Choroid plexus epithelial cell (primary cell): ENCODE measurements around the gene PTPRF.

Source experiments
- DNase-seq: peaks from one replicate; pipeline ENCODE4 v3.0.0-alpha.2; 2010; ENCODE audit warnings: low read depth
- H3K4me3 ChIP-seq: 2 replicates; pipeline ENCODE4 v1.5.1; 2011; ENCODE audit warnings: low read depth, mild to moderate bottlenecking, control low read depth, low read length, moderate library complexity
- TF ChIP-seq, protein P1 (sequence below): conservative IDR thresholded peaks from 2 replicates; pipeline ENCODE4 v1.5.1; 2011; ENCODE audit warnings: low read depth, mild to moderate bottlenecking, control low read depth, inconsistent platforms, low read length, moderate library complexity

PTPRF gene

GRCh38 chr1:43648221-43648847 is 117.7 kb downstream of the PTPRF start:
- peak; percentile 20 for DNase-seq
- TF ChIP-seq, protein P1, sequence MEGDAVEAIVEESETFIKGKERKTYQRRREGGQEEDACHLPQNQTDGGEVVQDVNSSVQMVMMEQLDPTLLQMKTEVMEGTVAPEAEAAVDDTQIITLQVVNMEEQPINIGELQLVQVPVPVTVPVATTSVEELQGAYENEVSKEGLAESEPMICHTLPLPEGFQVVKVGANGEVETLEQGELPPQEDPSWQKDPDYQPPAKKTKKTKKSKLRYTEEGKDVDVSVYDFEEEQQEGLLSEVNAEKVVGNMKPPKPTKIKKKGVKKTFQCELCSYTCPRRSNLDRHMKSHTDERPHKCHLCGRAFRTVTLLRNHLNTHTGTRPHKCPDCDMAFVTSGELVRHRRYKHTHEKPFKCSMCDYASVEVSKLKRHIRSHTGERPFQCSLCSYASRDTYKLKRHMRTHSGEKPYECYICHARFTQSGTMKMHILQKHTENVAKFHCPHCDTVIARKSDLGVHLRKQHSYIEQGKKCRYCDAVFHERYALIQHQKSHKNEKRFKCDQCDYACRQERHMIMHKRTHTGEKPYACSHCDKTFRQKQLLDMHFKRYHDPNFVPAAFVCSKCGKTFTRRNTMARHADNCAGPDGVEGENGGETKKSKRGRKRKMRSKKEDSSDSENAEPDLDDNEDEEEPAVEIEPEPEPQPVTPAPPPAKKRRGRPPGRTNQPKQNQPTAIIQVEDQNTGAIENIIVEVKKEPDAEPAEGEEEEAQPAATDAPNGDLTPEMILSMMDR = no peak
- H3K4me3 ChIP-seq = no peak overlapping the region

DNA sequence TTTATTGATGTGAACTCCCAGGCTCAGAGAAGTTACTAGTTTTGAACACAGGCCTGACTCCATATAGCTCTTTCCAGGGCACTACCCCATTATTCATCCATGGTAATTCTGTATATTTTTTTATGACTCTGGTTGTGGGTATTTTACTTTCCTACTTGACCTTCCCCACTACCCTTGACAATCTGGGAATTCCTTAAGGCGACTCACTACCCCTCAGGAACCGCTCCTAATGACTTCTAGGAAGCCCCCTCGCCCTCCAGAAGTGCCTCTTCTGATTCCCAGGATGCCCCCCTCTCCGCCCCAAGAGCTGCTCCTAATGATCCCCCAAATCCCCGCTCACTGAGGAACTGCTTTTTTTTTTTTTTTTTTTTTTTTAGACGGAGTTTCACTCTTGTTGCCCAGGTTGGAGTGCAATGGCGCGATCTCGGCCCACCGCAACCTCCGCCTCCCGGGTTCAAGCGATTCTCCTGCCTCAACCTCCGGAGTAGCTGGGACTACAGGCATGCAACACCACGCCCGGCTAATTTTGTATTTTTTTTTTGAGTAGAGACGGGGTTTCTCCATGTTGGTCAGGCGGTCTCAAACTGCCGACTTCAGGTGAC is 118.3 kb downstream of the PTPRF start:
- no peak for DNase-seq
- H3K4me3 ChIP-seq = peak overlapping the region; percentile 63

GRCh38 chr1:43650310-43651085 is 119.8 kb downstream of the PTPRF start:
- peak; percentile 99 for DNase-seq
- TF ChIP-seq, protein P1 = no peak
- H3K4me3 ChIP-seq = peak overlapping the region; percentile 99

More for the DNA sequence above, 118.3 kb downstream of the PTPRF start:
- TF ChIP-seq, protein P1 = no peak

DNA sequence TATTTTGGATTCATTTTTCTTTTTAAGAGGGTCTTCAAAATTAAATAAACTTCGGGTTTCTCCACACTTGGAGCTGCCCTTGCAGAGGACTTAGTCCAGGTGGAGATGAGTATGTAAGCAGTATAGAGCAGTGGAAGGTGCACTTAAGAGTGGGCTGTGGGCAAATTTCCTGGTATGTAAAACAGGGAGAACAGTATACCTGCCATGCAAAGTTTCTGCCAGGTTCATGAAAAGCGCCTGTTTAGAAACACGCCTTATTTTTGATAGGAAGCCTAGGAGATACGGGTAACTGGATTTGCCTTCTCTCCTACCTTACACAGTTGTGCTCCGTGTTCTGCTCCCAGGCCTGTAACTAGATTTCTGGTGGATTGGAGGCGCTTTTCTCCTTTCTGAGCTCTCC is 120.5 kb downstream of the PTPRF start:
- DNase-seq = no peak
- TF ChIP-seq, protein P1 = no peak
- peak overlapping the region; percentile 99 for H3K4me3 ChIP-seq

DNA sequence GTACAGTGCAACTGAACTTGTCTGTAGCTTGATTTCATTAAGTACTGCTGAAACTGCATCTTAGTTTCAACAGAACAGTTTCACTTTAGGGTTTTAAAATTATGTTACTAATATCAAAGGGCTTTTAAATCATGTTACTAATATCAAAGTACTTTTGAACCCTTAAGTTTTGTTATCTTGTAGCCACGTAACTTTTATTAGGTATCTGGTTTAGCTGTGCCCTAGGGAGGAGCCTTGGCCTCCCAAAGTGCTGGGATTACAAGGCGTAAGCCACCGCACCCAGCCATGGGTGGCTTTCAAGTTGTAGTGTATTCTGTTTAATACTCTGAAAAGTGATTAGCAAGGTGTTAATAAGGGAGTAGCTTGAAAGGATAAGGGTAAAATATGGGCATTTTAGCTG is 121.2 kb downstream of the PTPRF start:
- no peak for DNase-seq
- TF ChIP-seq, protein P1 = no peak
- peak overlapping the region; percentile 99 for H3K4me3 ChIP-seq

DNA sequence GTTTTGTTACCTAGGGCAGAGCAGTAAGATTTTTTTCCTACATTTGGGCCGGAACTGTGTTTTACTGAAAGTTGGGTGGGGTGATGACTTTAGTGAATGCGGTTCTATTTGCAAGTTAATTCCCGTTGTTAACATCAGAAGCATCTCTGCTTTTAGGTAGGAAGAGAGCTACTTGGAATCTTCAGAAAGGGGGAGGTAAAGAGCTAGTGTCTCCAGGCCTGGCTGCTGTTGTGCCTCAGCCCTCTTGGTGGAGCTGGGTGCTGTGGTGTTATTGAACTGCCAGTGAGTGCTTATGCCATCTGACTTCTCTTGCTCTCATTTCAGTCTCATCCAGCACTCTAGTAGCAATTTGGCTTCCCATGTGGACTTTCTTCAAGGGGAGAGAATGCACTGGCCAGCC is 122.7 kb downstream of the PTPRF start:
- no peak overlapping the region for H3K4me3 ChIP-seq
- peak; percentile 81 for DNase-seq

More for the DNA sequence above, 122.7 kb downstream of the PTPRF start:
- TF ChIP-seq, protein P1 = peak; percentile 77
